HCT116 (cell line): ENCODE data around the gene MRE11. TPM values are rescaled to one million over a fixed set of nuclear protein-coding genes. Genes with fewer than 3 reads are reported as not detected.

Experiments
- ATAC-seq: fragments of 200-7000 bp; cut with Tn5 transposase; 2 replicates; pipeline ENCODE4 v1.9.1; 2020; ENCODE audit warnings: mild to moderate bottlenecking, moderate library complexity
- BruUV-seq: library from RNA; stranded (reverse); fragments of 400-500 nt; replicated peaks from 2 replicates; lab custom pipeline; 2021; lab: Mats Ljungman, UMichigan
- CTCF ChIA-PET: fragments of 300-600 bp; sonication (Branson Sonifier 250); formaldehyde crosslinking; loops from one replicate; lab custom pipeline; 2021; ENCODE audit warnings: antibody characterized with exemption; lab: Charles Lee
- POLR2A ChIA-PET: fragments of 300-600, 350-600 bp; sonication (Branson Sonifier 250); formaldehyde crosslinking; loops from one replicate; lab custom pipeline; 2021; ENCODE audit warnings: antibody characterized with exemption; lab: Charles Lee
- RAD21 ChIA-PET, 2 experiments: fragments of 300-600 bp; sonication (Branson Sonifier 250); formaldehyde crosslinking; loops; one replicate each; lab custom pipeline; 2023; ENCODE audit warnings: low total read pairs in 2 of 2; ENCODE audit not compliant: uncharacterized antibody in 2 of 2, unreplicated experiment in 2 of 2, low non-redundant PET in 1 of 2; lab: Charles Lee
- DNase-seq: peaks from one replicate; pipeline ENCODE4 v3.0.0-alpha.2; 2010; ENCODE audit warnings: low read depth, low spot score
- H2AFZ ChIP-seq: fragments of 200-600 bp; shearing (Covaris generic), sonication (generic); 2 replicates; pipeline ENCODE4 v1.6.1; 2017; ENCODE audit warnings: low read depth, mixed run types, mixed read lengths, antibody characterized with exemption, low read length; ENCODE audit not compliant: poor library complexity, severe bottlenecking
- H3K27ac ChIP-seq: 2 replicates; pipeline ENCODE4 v1.5.1; 2012; ENCODE audit warnings: low read depth, low read length
- H3K27me3 ChIP-seq: fragments of 200-600 bp; sonication (generic); 2 replicates; pipeline ENCODE4 v1.6.1; 2016; ENCODE audit warnings: mixed run types, low read length, mixed read lengths; ENCODE audit not compliant: insufficient read depth
- H3K36me3 ChIP-seq, 2 experiments: fragments of 200-500 bp in 1 of 2; fragments of 200-600 bp in 1 of 2; sonication (Bioruptor generic) in 1 of 2; sonication (generic) in 1 of 2; 2 replicates each; pipeline versions ENCODE4 v1.5.1 to v1.6.1; 2014 to 2016; ENCODE audit warnings: low read length in 2 of 2, inconsistent platforms in 1 of 2, mixed read lengths in 1 of 2, mixed run types in 1 of 2; ENCODE audit not compliant: insufficient read depth in 2 of 2, control insufficient read depth in 1 of 2
- H3K4me1 ChIP-seq, 2 experiments: fragments of 200-600 bp in 1 of 2; sonication (generic) in 1 of 2; 2 replicates each; pipeline versions ENCODE4 v1.5.1 to v1.6.1; 2012 to 2017; ENCODE audit warnings: low read length in 2 of 2, inconsistent platforms in 1 of 2, mild to moderate bottlenecking in 1 of 2, mixed read lengths in 1 of 2, mixed run types in 1 of 2, moderate library complexity in 1 of 2; ENCODE audit not compliant: insufficient read depth in 2 of 2, control insufficient read depth in 1 of 2
- H3K4me2 ChIP-seq: fragments of 200-600 bp; sonication (generic); 2 replicates; pipeline ENCODE4 v1.6.1; 2017; ENCODE audit warnings: mixed run types, low read length, mixed read lengths
- H3K4me3 ChIP-seq, 2 experiments: fragments of 200-600 bp in 1 of 2; sonication (generic) in 1 of 2; replicated peaks in 1 of 2; 2 replicates each; pipeline ENCODE4 v1.5.1; 2011 to 2016; ENCODE audit warnings: low read length in 2 of 2, control low read depth in 1 of 2, low read depth in 1 of 2, mild to moderate bottlenecking in 1 of 2, mixed read lengths in 1 of 2, mixed run types in 1 of 2
- H3K79me2 ChIP-seq: fragments of 200-600 bp; sonication (generic); 2 replicates; pipeline ENCODE4 v1.6.1; 2017; ENCODE audit warnings: mild to moderate bottlenecking, mixed run types, low read length, moderate library complexity, mixed read lengths; ENCODE audit not compliant: insufficient read depth
- H3K9ac ChIP-seq: fragments of 200-600 bp; sonication (generic); 2 replicates; pipeline ENCODE4 v1.6.1; 2016; ENCODE audit warnings: low read length, mixed read lengths
- H3K9me2 ChIP-seq: fragments of 200-600 bp; sonication (generic), shearing (Covaris generic); 2 replicates; pipeline ENCODE4 v1.6.1; 2017; ENCODE audit warnings: mixed run types, mild to moderate bottlenecking, moderate library complexity; ENCODE audit not compliant: insufficient read depth
- H3K9me3 ChIP-seq, 2 experiments: fragments of 200-500 bp in 1 of 2; fragments of 200-600 bp in 1 of 2; sonication (Bioruptor generic) in 1 of 2; sonication (generic) in 1 of 2; 2 replicates each; pipeline ENCODE4 v1.6.1; 2014 to 2017; ENCODE audit warnings: low read length in 2 of 2, mixed read lengths in 2 of 2, inconsistent platforms in 1 of 2, low read depth in 1 of 2, mild to moderate bottlenecking in 1 of 2, mixed run types in 1 of 2, moderate library complexity in 1 of 2; ENCODE audit not compliant: control insufficient read depth in 1 of 2, insufficient read depth in 1 of 2
- H4K20me1 ChIP-seq: fragments of 200-600 bp; sonication (generic), shearing (Covaris generic); 2 replicates; pipeline ENCODE4 v1.6.1; 2017; ENCODE audit warnings: mixed run types, mild to moderate bottlenecking, moderate library complexity; ENCODE audit not compliant: insufficient read depth
- CBX3 ChIP-seq: IDR thresholded peaks from 2 replicates; pipeline ENCODE4 v1.6.1; 2012; ENCODE audit warnings: low read depth
- EZH2phosphoT487 ChIP-seq: fragments of 200-600 bp; IDR thresholded peaks from 2 replicates; pipeline ENCODE4 v1.6.1; 2018; ENCODE audit warnings: antibody characterized with exemption, borderline replicate concordance
- FOSL1 ChIP-seq: IDR thresholded peaks from 2 replicates; pipeline ENCODE4 v1.6.1; 2012; ENCODE audit warnings: low read depth
- REST ChIP-seq: IDR thresholded peaks from 2 replicates; pipeline ENCODE4 v1.6.1; 2012; ENCODE audit warnings: low read depth
- SIN3A ChIP-seq: IDR thresholded peaks from 2 replicates; pipeline ENCODE4 v1.6.1; 2012; ENCODE audit warnings: low read depth
- SP1 ChIP-seq: IDR thresholded peaks from 2 replicates; pipeline ENCODE4 v1.6.1; 2012; ENCODE audit warnings: low read depth
- TCF7L2 ChIP-seq: IDR thresholded peaks from 2 replicates; pipeline ENCODE4 v1.7.0; 2011; ENCODE audit warnings: borderline replicate concordance, inconsistent platforms; ENCODE audit not compliant: insufficient read depth, insufficient read length; ENCODE audit errors: extremely low read depth
- YY1 ChIP-seq: IDR thresholded peaks from 2 replicates; pipeline ENCODE4 v1.6.1; 2011; ENCODE audit warnings: low read length, low read depth, moderate library complexity, mild to moderate bottlenecking; ENCODE audit not compliant: insufficient replicate concordance; ENCODE audit errors: extremely low read depth
- ZBTB33 ChIP-seq: IDR thresholded peaks from 2 replicates; pipeline ENCODE4 v1.6.1; 2011; ENCODE audit warnings: mild to moderate bottlenecking, low read length, moderate library complexity; ENCODE audit not compliant: insufficient replicate concordance; ENCODE audit errors: extremely low read depth
- ZFX ChIP-seq: fragments of 450-650 bp; IDR thresholded peaks from 2 replicates; pipeline ENCODE4 v1.6.1; 2017
- ZNF274 ChIP-seq: fragments of 200-500 bp; sonication (Bioruptor generic); IDR thresholded peaks from 2 replicates; pipeline ENCODE4 v1.6.1; 2014; ENCODE audit warnings: mild to moderate bottlenecking, low read depth, low read length, inconsistent platforms
- intact Hi-C: fragments of 100-400 bp; cut with micrococcal nuclease; formaldehyde crosslinking; loops from 2 replicates; pipeline ENCODE4 v1.10.0; 2022
- total RNA-seq: library from RNA; stranded (reverse); gene quantifications from one replicate; pipeline ENCODE4 v1.2.1, GENCODE V29; 2021; ENCODE audit not compliant: unreplicated experiment
- TF ChIP-seq, protein P1 (sequence below), 3 experiments: fragments of 200-600 bp in 1 of 3; sonication (generic) in 1 of 3; IDR thresholded peaks in 2 of 3; conservative IDR thresholded peaks in 1 of 3; 2 replicates each; pipeline ENCODE4 v1.5.1; 2012 to 2017; ENCODE audit warnings: low read depth in 2 of 3, low read length in 2 of 3, antibody characterized with exemption in 1 of 3, borderline replicate concordance in 1 of 3, control low read depth in 1 of 3, mild to moderate bottlenecking in 1 of 3, mixed read lengths in 1 of 3, mixed run types in 1 of 3, moderate library complexity in 1 of 3; ENCODE audit not compliant: insufficient read depth in 1 of 3

The MRE11 gene
- total RNA-seq, 1 experiment from 2014 or later, result 20.6 TPM

GRCh38 chr11:94454301-94454700 lies 39.3 kb downstream of the MRE11 start:
- no peak for DNase-seq
- no peaks in the 10 kb centered on the region for H3K9me3 ChIP-seq
- no peaks in the 10 kb centered on the region for H4K20me1 ChIP-seq
- intact Hi-C loops, result no loop called here
- no TSS peak for BruUV-seq
- H3K27ac ChIP-seq, result no peak overlapping the region
- H3K4me2 ChIP-seq, result no peak overlapping the region
- ChIA-PET POLR2A (no interaction called here), RAD21 (no interaction called here), CTCF (interaction anchor here (0.8 to 1.7 kb wide), 2 partner anchors 37 to 51 kb away, joined by 3 read pairs; no protein-coding TSS in a partner anchor)
- peaks cover 2 to 22% of the 10 kb centered on the region in 2 experiments; a peak in 2 of 4 replicates for H3K4me1 ChIP-seq
- ATAC-seq, result no peak
- no peak overlapping the region for H3K4me3 ChIP-seq
- no peaks in the 10 kb centered on the region for H3K27me3 ChIP-seq
- H3K79me2 ChIP-seq, result no peaks in the 10 kb centered on the region
- no peak overlapping the region for H3K9ac ChIP-seq
- no peak overlapping the region for H2AFZ ChIP-seq
- 0 out of 4 replicates have a peak, but pooled peaks cover 0 to 7% of the 10 kb centered on the region in 2 experiments for H3K36me3 ChIP-seq
- TF ChIP-seq ZNF274 (no peak), EZH2phosphoT487 (no peak), TCF7L2 (no peak), ZFX (no peak), FOSL1 (no peak)
- TF ChIP-seq, protein P1, sequence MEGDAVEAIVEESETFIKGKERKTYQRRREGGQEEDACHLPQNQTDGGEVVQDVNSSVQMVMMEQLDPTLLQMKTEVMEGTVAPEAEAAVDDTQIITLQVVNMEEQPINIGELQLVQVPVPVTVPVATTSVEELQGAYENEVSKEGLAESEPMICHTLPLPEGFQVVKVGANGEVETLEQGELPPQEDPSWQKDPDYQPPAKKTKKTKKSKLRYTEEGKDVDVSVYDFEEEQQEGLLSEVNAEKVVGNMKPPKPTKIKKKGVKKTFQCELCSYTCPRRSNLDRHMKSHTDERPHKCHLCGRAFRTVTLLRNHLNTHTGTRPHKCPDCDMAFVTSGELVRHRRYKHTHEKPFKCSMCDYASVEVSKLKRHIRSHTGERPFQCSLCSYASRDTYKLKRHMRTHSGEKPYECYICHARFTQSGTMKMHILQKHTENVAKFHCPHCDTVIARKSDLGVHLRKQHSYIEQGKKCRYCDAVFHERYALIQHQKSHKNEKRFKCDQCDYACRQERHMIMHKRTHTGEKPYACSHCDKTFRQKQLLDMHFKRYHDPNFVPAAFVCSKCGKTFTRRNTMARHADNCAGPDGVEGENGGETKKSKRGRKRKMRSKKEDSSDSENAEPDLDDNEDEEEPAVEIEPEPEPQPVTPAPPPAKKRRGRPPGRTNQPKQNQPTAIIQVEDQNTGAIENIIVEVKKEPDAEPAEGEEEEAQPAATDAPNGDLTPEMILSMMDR (IDR thresholded peaks at IDR 0.05 in 2 of 3, conservative IDR thresholded peaks at IDR 0.05 in 1 of 3; ENCODE audit: borderline replicate concordance in 1 of 3, insufficient read depth in 1 of 3, low read depth in 2 of 3, low read length in 2 of 3), result no peak
- no peaks in the 10 kb centered on the region for H3K9me2 ChIP-seq

DNA sequence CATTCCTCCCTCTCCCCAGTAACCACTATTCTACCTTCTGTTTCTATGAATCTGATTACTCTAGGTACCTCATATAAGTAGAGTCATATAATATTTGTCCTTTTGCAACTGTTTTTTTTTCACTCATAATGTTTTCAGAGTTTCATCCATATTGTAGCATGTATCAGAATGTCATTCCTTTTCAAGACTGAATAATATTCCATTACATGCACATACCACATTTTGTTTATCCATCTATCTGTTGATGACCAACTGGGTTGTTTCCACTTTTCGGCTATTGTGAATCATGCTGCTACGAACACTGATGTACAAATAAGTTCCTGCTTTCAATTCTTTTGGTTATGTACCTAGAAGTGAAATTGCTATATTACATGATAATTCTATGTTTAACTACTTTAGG lies 40.7 kb downstream of the MRE11 start:
- Histone ChIP-seq H3K4me2 (no peak overlapping the region), H3K9me2 (no peaks in the 10 kb centered on the region), H3K79me2 (no peaks in the 10 kb centered on the region), H3K36me3 (0 out of 4 replicates have a peak, but pooled peaks cover 0 to 7% of the 10 kb centered on the region in 2 experiments), H3K27me3 (no peaks in the 10 kb centered on the region), H3K27ac (no peak overlapping the region), H2AFZ (no peak overlapping the region), H3K9me3 (no peaks in the 10 kb centered on the region), H3K4me3 (no peak overlapping the region), H4K20me1 (no peaks in the 10 kb centered on the region), H3K4me1 (peaks cover 2 to 22% of the 10 kb centered on the region in 2 experiments; a peak in 2 of 4 replicates), H3K9ac (no peak overlapping the region)
- ChIA-PET POLR2A (no interaction called here), CTCF (no interaction called here), RAD21 (no interaction called here)
- DNase-seq, result no peak
- no peak for ATAC-seq
- intact Hi-C loops, result no loop called here
- BruUV-seq, result no TSS peak
- TF ChIP-seq SIN3A (no peak), YY1 (no peak), SP1 (no peak), CBX3 (no peak), FOSL1 (no peak), REST (no peak), ZFX (no peak), ZBTB33 (no peak), EZH2phosphoT487 (no peak)
